PFSK-1 (cell line): ENCODE data around the gene POC5.

Experiments
- POLR2AphosphoS5 ChIP-seq: IDR thresholded peaks from 2 replicates; pipeline ENCODE4 v1.6.1; 2012; ENCODE audit warnings: low read depth, mild to moderate bottlenecking, control low read depth, low read length, moderate library complexity
- SIN3A ChIP-seq: IDR thresholded peaks from 2 replicates; pipeline ENCODE4 v1.6.1; 2012; ENCODE audit warnings: mild to moderate bottlenecking, low read length, moderate library complexity, borderline replicate concordance; ENCODE audit not compliant: insufficient read depth
- TAF1 ChIP-seq: IDR thresholded peaks from 2 replicates; pipeline ENCODE4 v1.6.1; 2012; ENCODE audit warnings: low read length, control low read depth, borderline replicate concordance; ENCODE audit not compliant: insufficient read depth
- TF ChIP-seq, protein P1 (sequence below), 2 experiments: IDR thresholded peaks; 2 replicates each; pipeline versions ENCODE4 v1.6.1 to v1.8.0; 2011 to 2012; ENCODE audit warnings: low read depth in 2 of 2, low read length in 2 of 2, control low read depth in 1 of 2, inconsistent platforms in 1 of 2, mild to moderate bottlenecking in 1 of 2, moderate library complexity in 1 of 2; ENCODE audit not compliant: insufficient read depth in 1 of 2

DNA sequence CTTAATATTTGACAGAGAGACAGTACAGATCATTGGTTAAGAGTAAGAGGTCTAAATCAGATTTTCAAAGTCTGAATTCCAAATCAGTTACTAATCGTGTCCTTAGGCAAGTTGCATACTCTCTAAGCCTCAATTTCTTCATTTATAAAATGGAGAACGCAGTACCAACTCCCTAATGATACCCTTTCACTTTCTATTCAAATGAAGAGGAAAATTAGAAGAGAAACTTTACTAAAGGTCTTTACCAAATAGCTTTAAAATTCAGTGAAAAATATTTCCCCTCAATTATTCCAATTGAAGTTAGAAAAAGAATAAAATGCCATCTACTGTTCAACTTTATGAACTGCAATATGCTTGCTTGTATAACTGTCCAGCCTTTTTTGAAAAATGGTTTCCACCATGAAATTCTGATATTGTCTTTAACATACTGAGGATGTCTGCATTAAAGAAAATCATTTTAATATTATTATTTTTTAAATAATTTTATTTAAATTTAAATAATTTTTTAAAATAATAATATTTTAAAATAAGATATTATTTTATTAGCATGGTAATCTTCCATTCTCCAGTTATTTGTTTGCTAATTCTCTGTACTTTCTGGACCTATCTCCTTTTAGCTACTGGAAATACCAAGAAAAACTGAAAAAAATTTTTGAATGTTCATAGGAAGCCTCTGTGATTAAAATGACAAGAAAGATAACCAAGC, 36.0 kb downstream of the POC5 start:
- TF ChIP-seq, protein P1, sequence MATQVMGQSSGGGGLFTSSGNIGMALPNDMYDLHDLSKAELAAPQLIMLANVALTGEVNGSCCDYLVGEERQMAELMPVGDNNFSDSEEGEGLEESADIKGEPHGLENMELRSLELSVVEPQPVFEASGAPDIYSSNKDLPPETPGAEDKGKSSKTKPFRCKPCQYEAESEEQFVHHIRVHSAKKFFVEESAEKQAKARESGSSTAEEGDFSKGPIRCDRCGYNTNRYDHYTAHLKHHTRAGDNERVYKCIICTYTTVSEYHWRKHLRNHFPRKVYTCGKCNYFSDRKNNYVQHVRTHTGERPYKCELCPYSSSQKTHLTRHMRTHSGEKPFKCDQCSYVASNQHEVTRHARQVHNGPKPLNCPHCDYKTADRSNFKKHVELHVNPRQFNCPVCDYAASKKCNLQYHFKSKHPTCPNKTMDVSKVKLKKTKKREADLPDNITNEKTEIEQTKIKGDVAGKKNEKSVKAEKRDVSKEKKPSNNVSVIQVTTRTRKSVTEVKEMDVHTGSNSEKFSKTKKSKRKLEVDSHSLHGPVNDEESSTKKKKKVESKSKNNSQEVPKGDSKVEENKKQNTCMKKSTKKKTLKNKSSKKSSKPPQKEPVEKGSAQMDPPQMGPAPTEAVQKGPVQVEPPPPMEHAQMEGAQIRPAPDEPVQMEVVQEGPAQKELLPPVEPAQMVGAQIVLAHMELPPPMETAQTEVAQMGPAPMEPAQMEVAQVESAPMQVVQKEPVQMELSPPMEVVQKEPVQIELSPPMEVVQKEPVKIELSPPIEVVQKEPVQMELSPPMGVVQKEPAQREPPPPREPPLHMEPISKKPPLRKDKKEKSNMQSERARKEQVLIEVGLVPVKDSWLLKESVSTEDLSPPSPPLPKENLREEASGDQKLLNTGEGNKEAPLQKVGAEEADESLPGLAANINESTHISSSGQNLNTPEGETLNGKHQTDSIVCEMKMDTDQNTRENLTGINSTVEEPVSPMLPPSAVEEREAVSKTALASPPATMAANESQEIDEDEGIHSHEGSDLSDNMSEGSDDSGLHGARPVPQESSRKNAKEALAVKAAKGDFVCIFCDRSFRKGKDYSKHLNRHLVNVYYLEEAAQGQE (IDR thresholded peaks at IDR 0.05; ENCODE audit: insufficient read depth in 1 of 2, low read depth in 2 of 2, low read length in 2 of 2) = no peak
- no peak for TF ChIP-seq TAF1
- TF ChIP-seq POLR2AphosphoS5 = no peak
- no peak for TF ChIP-seq SIN3A
